ENCODE measurements around the gene FBLN1. TPM values are rescaled to one million over a fixed set of nuclear protein-coding genes. Genes with fewer than 3 reads are reported as not detected.
A peak's percentile ranks its signal among the peaks of the same experiment; 100 is the strongest.

Gene FBLN1
- total and polyA plus RNA-seq, 8 donors, result 38.8 to 416 (median 114) TPM

GRCh38 chr22:45503816-45504372 is 1.2 kb downstream of the FBLN1 start:
- no peak for DNase-seq
- WGBS, 5 donors, result 36 to 57% (median 52%) methylated on average over 11 to 15 of the region's 15 CpGs
- Histone ChIP-seq H3K4me1 (peaks cover 11 to 49% (median 24%) of the 10 kb centered on the region in 4 donors), H3K4me3 (peak overlapping the region; percentile 53 to 61 (median 56)), H3K9me3 (no peaks in the 10 kb centered on the region), H3K36me3 (no peaks in the 10 kb centered on the region), H3K27me3 (peaks cover 6 to 87% (median 38%) of the 10 kb centered on the region in 3 donors), H3K27ac (peak overlapping the region; percentile 65 to 78 (median 76))
- TF ChIP-seq CTCF (IDR thresholded peaks at IDR 0.05) (no peak), EP300 (IDR thresholded peaks at IDR 0.05) (no peak), POLR2AphosphoS5 (IDR thresholded peaks at IDR 0.05) (no peak), POLR2A (IDR thresholded peaks at IDR 0.05) (no peak)
- intact Hi-C loops (cut with DNase I; ENCODE audit: low total_unique reads), result no loop called here

- Histone ChIP-seq H3K36me3 (no peaks in the 10 kb centered on the region), H3K4me3 (peak overlapping the region; percentile 53 to 61 (median 56)), H3K9me3 (no peaks in the 10 kb centered on the region), H3K27ac (peak overlapping the region; percentile 46 to 78 (median 76)), H3K27me3 (peaks cover 6 to 89% (median 38%) of the 10 kb centered on the region in 3 donors), H3K4me1 (peaks cover 11 to 55% (median 31%) of the 10 kb centered on the region in 4 donors)
- no peak for TF ChIP-seq CTCF (IDR thresholded peaks at IDR 0.05)
- TF ChIP-seq POLR2AphosphoS5 (IDR thresholded peaks at IDR 0.05), result no peak
- TF ChIP-seq POLR2A (IDR thresholded peaks at IDR 0.05), result no peak
- no peak for TF ChIP-seq EP300 (IDR thresholded peaks at IDR 0.05)
- intact Hi-C loops (cut with DNase I; ENCODE audit: low total_unique reads), result no loop called here
- DNase-seq, result peak in 1 of 2 donors; percentile 63
- WGBS, 5 donors, result 12 to 37% (median 31%) methylated on average over 31 of the region's 31 CpGs
Measured at GRCh38 chr22:45504373-45505341, 2.0 kb downstream of the FBLN1 start.

- WGBS, 5 donors, result 82 to 91% (median 87%) methylated on average over 14 of the region's 14 CpGs
- intact Hi-C loops (cut with DNase I; ENCODE audit: low total_unique reads), result no loop called here
- H3K4me3 ChIP-seq, result peak overlapping the region; percentile 18 to 61 (median 56)
- peaks cover 6 to 75% (median 38%) of the 10 kb centered on the region in 3 donors for H3K27me3 ChIP-seq
- H3K9me3 ChIP-seq, result no peaks in the 10 kb centered on the region
- DNase-seq, result no peak
- H3K27ac ChIP-seq, result peak overlapping the region in 3 of 5 donors; percentile 53 to 78 (median 76)
- no peaks in the 10 kb centered on the region for H3K36me3 ChIP-seq
- H3K4me1 ChIP-seq, result peaks cover 11 to 70% (median 37%) of the 10 kb centered on the region in 4 donors
- TF ChIP-seq POLR2A (IDR thresholded peaks at IDR 0.05) (no peak), POLR2AphosphoS5 (IDR thresholded peaks at IDR 0.05) (no peak)
Measured at GRCh38 chr22:45505991-45506747, 3.5 kb downstream of the FBLN1 start.

- TF ChIP-seq EP300 (IDR thresholded peaks at IDR 0.05), result no peak
- no peak for TF ChIP-seq POLR2AphosphoS5 (IDR thresholded peaks at IDR 0.05)
- TF ChIP-seq POLR2A (IDR thresholded peaks at IDR 0.05), result no peak
- TF ChIP-seq CTCF (IDR thresholded peaks at IDR 0.05), result no peak
- H3K4me1 ChIP-seq, result peaks cover 15 to 73% (median 37%) of the 10 kb centered on the region in 4 donors
- 75 to 85% (median 82%) methylated on average over 8 of the region's 8 CpGs for WGBS, 5 donors
- H3K27me3 ChIP-seq, result peaks cover 6 to 68% (median 38%) of the 10 kb centered on the region in 3 donors
- DNase-seq, result no peak
- peak overlapping the region in 4 of 5 donors; percentile 29 to 78 (median 64) for H3K27ac ChIP-seq
- H3K9me3 ChIP-seq, result no peaks in the 10 kb centered on the region
- intact Hi-C loops (cut with DNase I; ENCODE audit: low total_unique reads), result no loop called here
- H3K36me3 ChIP-seq, result no peaks in the 10 kb centered on the region
- H3K4me3 ChIP-seq, result peak overlapping the region in 3 of 4 donors; percentile 18 to 58 (median 53)
Measured at GRCh38 chr22:45506816-45507360, 4.2 kb downstream of the FBLN1 start.

All from stomach (tissue), 9 donors.